ENCODE results near the gene ODF4. TPM values are rescaled to one million over a fixed set of nuclear protein-coding genes. Genes with fewer than 3 reads are reported as not detected.

The ODF4 gene
- total RNA-seq, 8 experiments from 2014 or later, result 0.25 TPM; not detected in 7

DNA sequence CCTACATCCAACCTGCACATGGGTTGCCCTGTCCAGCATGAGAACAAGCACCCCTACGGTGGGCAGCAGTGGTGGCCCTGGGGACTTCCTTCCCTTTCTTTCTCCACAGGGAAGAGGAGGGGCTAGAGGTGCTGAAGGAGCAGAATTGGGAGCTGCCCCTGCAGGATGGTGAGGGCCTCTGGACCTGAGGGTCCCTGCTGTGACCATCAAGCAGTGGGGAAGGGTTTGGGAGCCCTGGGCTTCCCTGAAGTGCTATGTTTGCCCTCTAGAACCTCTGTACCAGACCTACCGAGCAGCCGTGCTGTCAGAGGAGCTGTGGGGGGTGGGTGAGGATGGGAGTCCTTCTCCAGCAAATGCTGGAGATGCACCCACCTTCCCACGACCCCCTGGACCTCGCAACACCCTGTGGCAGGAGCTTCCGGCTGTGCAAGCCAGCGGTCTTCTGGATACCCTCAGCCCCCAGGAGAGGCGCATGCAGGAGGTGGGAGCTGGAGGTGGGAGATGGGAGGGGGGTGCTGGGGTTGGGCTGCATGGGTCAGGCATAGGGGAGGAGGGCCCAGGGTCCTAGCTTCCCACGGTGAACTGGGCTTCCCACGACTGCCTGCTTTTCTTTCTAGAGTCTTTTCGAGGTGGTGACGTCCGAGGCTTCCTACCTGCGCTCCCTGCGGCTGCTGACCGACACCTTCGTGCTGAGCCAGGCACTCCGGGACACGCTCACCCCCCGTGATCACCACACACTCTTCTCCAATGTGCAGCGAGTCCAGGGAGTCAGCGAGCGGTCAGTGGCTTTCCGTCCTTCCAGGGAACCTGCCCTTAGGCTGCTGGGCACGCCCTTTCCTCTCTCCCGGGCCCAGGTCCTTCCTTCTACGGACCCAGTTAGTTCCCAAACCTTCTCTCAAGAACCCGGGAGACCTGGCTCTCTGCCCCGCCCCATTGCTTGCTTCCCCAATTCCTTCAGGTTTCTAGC, 24.6 kb upstream of the ODF4 start:
- in situ Hi-C loops (cut with MboI; ENCODE audit: low pct_unique_long_range_greater_than_20kb in 2 of 9, low sequenced_read_pairs in 9 of 9, unreplicated experiment in 9 of 9), result no loop called here
- 0 to 37% (median 10%) methylated on average over 1 to 9 of the region's 29 CpGs; no CpG with 5 or more reads in 5 of the 10 experiments for WGBS, 10 experiments
- Histone ChIP-seq H3K4me1 (replicated peaks in 1 of 2) (peaks cover 6 to 9% of the 10 kb centered on the region in 2 donors), H3K27ac (no peak overlapping the region), H3K4me3 (peak overlapping the region in 3 of 5 donors; percentile 0 to 18 (median 8))
- ATAC-seq (replicated peaks in 6 of 8), result peak; percentile 46 to 93 (median 79)

DNA sequence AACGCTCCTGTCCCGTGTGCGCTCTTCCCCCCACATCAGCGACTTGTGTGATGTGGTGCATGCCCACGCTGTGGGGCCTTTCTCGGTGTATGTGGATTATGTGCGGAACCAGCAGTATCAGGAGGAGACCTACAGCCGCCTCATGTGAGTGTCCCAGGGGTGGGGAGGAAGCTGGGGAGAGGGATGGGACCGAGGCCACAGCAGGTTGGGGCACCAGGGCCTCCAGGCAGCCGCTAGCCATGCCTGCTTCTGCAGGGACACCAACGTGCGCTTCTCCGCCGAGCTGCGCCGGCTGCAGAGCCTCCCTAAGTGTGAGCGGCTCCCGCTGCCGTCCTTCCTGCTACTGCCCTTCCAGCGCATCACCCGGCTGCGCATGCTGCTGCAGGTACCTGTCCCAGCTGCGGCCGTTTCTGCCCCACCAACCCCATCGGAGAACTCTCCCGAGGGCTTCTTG, 23.8 kb upstream of the ODF4 start:
- ATAC-seq (replicated peaks in 6 of 8), result peak; percentile 29 to 72 (median 50)
- in situ Hi-C loops (cut with MboI; ENCODE audit: low pct_unique_long_range_greater_than_20kb in 2 of 9, low sequenced_read_pairs in 9 of 9, unreplicated experiment in 9 of 9), result no loop called here
- peak overlapping the region in 3 of 5 donors; percentile 0 to 18 (median 8) for H3K4me3 ChIP-seq
- H3K4me1 ChIP-seq (replicated peaks in 1 of 2), result peaks cover 6 to 9% of the 10 kb centered on the region in 2 donors
- 5 to 25% (median 17%) methylated on average over 4 to 9 of the region's 26 CpGs; no CpG with 5 or more reads in 7 of the 10 experiments for WGBS, 10 experiments
- H3K27ac ChIP-seq, result no peak overlapping the region

DNA sequence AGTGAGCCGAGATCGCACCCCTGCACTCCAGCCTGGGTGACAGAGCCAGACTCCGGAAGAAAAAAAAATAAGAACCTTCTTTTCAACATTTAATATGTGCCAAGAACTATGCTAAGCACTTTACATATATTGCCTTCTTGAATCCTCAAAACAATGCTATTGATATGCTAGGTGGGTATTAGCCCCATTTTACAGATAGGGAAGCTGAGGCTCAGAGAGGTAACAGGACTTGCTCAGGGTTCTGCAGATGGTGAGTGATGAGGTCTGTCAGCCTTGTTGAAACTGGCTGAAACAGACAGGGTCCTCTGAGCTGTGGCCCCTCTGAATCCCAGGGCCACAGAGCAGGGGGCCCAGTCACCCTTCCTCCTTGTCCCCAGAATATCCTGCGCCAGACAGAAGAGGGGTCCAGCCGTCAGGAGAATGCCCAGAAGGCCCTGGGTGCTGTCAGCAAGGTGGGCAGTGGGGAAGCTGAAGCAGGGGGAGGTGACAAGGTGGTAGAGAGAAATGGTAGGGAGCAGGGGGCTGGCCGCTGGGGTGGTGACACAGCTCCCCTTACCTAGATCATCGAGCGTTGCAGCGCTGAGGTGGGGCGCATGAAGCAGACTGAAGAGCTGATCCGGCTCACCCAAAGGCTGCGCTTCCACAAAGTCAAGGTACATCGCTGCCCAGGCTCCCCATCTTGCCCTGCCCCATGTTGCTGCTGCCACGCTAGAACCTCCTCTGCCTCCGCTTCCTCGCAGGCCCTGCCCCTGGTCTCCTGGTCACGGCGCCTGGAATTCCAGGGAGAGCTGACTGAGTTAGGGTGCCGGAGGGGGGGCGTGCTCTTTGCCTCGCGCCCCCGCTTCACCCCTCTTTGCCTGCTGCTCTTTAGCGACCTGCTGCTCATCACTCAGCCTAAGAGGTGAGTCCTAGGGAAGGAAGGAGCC, 21.4 kb upstream of the ODF4 start:
- no peak for ATAC-seq (replicated peaks in 6 of 8)
- Histone ChIP-seq H3K4me3 (no peak overlapping the region), H3K27ac (no peak overlapping the region), H3K4me1 (replicated peaks in 1 of 2) (peaks cover 6 to 9% of the 10 kb centered on the region in 2 donors)
- 50 to 91% (median 79%) methylated on average over 1 to 11 of the region's 24 CpGs; no CpG with 5 or more reads in 5 of the 10 experiments for WGBS, 10 experiments
- in situ Hi-C loops (cut with MboI; ENCODE audit: low pct_unique_long_range_greater_than_20kb in 2 of 9, low sequenced_read_pairs in 9 of 9, unreplicated experiment in 9 of 9), result no loop called here

DNA sequence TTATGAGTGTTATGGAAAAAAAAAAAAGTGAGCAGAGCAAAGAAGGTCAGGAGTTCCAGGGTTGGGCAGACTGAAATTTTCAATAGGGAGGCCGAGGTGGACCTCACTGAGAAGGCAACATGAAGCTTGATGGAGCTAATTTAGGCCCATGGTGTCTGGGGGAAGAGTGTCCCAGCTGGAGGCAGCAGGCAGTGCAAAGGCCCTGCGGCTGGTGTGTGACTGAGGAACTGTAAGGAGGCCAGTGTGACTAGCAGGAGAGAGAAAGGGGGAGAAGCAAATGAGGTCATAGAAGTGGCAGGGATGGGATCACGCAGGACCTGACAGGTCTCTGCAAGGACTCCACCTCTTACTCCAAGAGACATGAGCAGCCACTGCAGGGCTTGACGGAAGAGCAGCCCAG, 19.4 kb upstream of the ODF4 start:
- 0 to 100% (median 65%) methylated on average over 1 to 2 of the region's 4 CpGs; no CpG with 5 or more reads in 3 of the 10 experiments for WGBS, 10 experiments
- in situ Hi-C loops (cut with MboI; ENCODE audit: low pct_unique_long_range_greater_than_20kb in 2 of 9, low sequenced_read_pairs in 9 of 9, unreplicated experiment in 9 of 9), result no loop called here
- H3K27ac ChIP-seq, result no peak overlapping the region
- no peak overlapping the region for H3K4me3 ChIP-seq
- no peak for ATAC-seq (replicated peaks in 6 of 8)
- peaks cover 0 to 3% of the 10 kb centered on the region in 2 donors for H3K4me1 ChIP-seq (replicated peaks in 1 of 2)

DNA sequence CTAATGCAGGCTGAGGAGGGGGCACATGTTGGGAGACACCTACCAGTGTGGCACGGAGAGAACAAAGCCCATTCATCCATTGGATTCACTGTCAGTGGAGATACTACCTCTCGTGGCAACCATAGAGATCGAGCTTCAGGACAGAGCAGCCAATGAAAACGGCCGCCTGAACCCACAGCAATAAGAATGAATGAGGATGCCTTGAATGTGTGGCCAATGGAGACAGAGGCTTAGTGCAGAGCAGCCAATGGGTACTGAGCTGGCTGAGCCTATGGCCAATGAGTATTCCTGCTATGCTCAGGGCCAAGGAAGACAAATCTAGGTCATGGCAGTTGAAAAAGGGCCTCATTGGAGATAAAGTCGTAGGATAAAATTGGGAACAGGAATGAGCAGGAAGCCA, 18.6 kb upstream of the ODF4 start:
- ATAC-seq (replicated peaks in 6 of 8), result peak in 2 of 8 experiments; percentile 14 to 55
- WGBS, 10 experiments, result 20 to 100% (median 65%) methylated on average over 1 to 4 of the region's 6 CpGs; no CpG with 5 or more reads in 2 of the 10 experiments
- H3K4me3 ChIP-seq, result no peak overlapping the region
- in situ Hi-C loops (cut with MboI; ENCODE audit: low pct_unique_long_range_greater_than_20kb in 2 of 9, low sequenced_read_pairs in 9 of 9, unreplicated experiment in 9 of 9), result no loop called here
- H3K27ac ChIP-seq, result no peak overlapping the region
- H3K4me1 ChIP-seq (replicated peaks in 1 of 2), result no peaks in the 10 kb centered on the region

DNA sequence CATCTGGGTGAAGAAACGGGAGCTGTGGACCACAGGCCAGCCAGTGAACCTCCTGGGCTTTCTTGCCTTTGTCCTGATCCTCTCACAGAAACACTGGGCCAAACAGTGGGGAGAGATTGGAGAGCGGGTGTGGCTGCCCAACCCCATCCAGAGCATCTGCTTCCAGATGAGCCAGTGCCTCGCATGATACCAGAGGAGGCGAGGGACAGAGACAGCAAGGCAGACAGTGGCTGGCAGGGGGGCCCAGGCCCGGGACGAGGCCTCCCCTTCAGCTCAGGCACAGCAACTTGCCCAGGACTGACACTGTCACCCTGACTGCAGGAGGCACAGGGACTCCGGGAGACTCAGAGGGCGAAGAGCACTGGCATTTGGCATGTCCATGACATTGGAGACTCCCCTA, 17.6 kb upstream of the ODF4 start:
- no peak overlapping the region for H3K4me3 ChIP-seq
- H3K27ac ChIP-seq, result no peak overlapping the region
- in situ Hi-C loops (cut with MboI; ENCODE audit: low pct_unique_long_range_greater_than_20kb in 2 of 9, low sequenced_read_pairs in 9 of 9, unreplicated experiment in 9 of 9), result no loop called here
- ATAC-seq (replicated peaks in 6 of 8), result peak in 1 of 8 experiments; percentile 26
- H3K4me1 ChIP-seq (replicated peaks in 1 of 2), result no peaks in the 10 kb centered on the region
- 60 to 86% (median 72%) methylated on average over 1 to 5 of the region's 8 CpGs; no CpG with 5 or more reads in 6 of the 10 experiments for WGBS, 10 experiments

DNA sequence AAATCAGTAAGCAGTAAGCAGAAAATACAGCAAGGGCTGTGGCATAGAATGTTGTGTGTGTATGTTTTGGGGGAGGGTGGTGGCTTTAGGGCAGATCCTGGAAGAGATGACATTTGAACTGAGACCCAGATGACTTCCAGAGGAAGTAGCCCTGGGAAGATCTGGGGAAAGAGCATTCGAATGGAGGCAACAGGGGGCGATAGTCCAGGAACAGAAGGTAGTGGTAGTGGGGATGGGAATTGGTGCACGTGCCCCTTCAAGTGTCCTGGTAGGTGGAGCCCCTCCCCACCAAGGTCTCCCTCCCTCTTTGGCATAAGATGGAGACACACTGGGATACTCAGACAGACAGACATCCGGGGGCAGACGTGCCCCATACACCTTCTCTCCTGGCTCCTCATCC, 15.5 kb upstream of the ODF4 start:
- 40 to 100% (median 88%) methylated on average over 1 to 3 of the region's 5 CpGs; no CpG with 5 or more reads in 5 of the 10 experiments for WGBS, 10 experiments
- Histone ChIP-seq H3K4me1 (replicated peaks in 1 of 2) (no peaks in the 10 kb centered on the region), H3K4me3 (no peak overlapping the region), H3K27ac (no peak overlapping the region)
- no peak for ATAC-seq (replicated peaks in 6 of 8)
- in situ Hi-C loops (cut with MboI; ENCODE audit: low pct_unique_long_range_greater_than_20kb in 2 of 9, low sequenced_read_pairs in 9 of 9, unreplicated experiment in 9 of 9), result no loop called here

DNA sequence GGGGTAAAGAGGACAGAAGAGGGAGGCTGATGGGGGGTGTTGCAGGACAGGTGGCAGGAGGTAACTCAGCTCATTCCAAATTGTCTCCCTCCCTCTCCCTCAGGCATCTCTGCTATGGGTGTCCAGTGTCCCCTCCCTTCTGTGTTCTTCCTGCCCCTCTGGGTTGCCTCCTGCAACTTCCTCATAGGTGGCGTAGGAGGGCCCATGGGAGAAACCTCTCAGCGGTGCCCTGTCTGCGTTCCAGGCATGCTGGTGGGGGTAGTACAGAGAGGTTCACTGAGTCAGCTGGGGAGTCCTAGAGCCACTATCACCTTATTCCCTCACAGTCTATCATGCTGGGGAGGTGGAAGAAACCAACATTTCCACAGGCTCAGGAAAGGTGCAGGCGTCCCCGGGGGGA, 14.7 kb upstream of the ODF4 start:
- in situ Hi-C loops (cut with MboI; ENCODE audit: low pct_unique_long_range_greater_than_20kb in 2 of 9, low sequenced_read_pairs in 9 of 9, unreplicated experiment in 9 of 9), result no loop called here
- Histone ChIP-seq H3K4me1 (replicated peaks in 1 of 2) (no peaks in the 10 kb centered on the region), H3K27ac (no peak overlapping the region), H3K4me3 (no peak overlapping the region)
- WGBS, 10 experiments, result 63 to 80% (median 67%) methylated on average over 1 to 4 of the region's 5 CpGs; no CpG with 5 or more reads in 7 of the 10 experiments
- ATAC-seq (replicated peaks in 6 of 8), result no peak

DNA sequence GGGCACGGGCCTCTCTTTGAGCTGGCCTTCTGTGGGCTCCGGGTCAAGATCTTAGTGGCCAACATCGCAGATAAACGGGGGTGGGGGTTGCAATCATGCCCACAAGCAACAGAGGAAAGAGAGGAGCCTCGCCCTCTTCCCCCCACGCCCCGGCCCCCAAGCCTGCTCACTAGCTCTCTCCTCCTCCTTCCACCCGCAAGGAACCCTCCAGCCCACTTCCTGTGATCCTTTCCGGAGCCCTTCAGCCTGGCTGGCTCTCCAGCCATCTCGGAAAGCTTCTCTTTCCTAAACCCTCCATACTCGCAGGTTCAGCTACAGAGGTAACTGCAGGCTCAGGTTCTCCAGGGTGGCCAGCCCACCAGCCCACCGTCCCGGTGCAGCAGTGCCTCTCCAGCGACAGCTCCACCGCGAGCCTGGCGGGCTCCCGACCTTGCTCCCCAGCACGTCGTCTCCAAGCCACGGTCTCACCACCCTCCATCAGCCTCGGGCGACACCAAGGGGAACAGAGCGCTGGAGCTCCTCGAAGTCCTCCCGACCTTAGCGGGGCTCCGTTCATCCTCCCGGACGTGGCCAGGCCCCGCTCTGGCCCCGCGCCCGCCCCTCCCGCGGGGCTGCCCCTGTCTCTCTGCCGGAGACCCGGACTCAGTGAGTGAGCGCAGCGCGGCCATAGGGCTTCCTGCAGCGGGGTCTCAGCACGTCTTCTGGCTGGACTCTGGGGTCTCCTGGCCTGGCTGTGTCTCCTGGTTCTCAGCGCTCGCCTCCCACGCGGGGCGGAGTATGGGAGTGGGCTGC, 12.9 kb upstream of the ODF4 start:
- ATAC-seq (replicated peaks in 6 of 8), result peak; percentile 55 to 91 (median 70)
- in situ Hi-C loops (cut with MboI; ENCODE audit: low pct_unique_long_range_greater_than_20kb in 2 of 9, low sequenced_read_pairs in 9 of 9, unreplicated experiment in 9 of 9), result no loop called here
- WGBS, 10 experiments, result 20 to 50% (median 38%) methylated on average over 2 to 4 of the region's 48 CpGs; no CpG with 5 or more reads in 7 of the 10 experiments
- H3K27ac ChIP-seq, result no peak overlapping the region
- H3K4me3 ChIP-seq, result peak overlapping the region in 3 of 5 donors; percentile 3 to 14 (median 13)
- H3K4me1 ChIP-seq (replicated peaks in 1 of 2), result no peaks in the 10 kb centered on the region

DNA sequence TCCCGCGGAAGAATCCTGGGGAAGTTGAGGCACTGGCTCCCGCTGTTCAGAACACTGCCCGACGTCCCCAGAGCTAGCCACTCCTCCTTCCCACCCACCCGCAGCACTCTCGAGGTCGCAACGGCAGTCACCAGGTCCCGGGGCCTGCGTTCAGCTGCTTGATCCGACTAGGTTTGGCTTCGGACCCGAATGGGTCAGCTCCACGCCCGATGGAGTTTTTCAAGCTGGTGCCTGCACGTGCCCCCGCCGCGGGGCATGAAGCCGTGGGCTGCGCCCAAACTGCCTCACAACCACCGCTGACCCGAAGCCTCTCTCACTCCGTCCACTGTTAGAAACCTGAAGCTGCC, 12.4 kb upstream of the ODF4 start:
- no peaks in the 10 kb centered on the region for H3K4me1 ChIP-seq (replicated peaks in 1 of 2)
- peak overlapping the region in 2 of 5 donors; percentile 3 to 14 for H3K4me3 ChIP-seq
- 19 to 78% (median 60%) methylated on average over 1 to 11 of the region's 25 CpGs; no CpG with 5 or more reads in 5 of the 10 experiments for WGBS, 10 experiments
- H3K27ac ChIP-seq, result no peak overlapping the region
- in situ Hi-C loops (cut with MboI; ENCODE audit: low pct_unique_long_range_greater_than_20kb in 2 of 9, low sequenced_read_pairs in 9 of 9, unreplicated experiment in 9 of 9), result no loop called here
- ATAC-seq (replicated peaks in 6 of 8), result peak in 3 of 8 experiments; percentile 18 to 37 (median 34)

DNA sequence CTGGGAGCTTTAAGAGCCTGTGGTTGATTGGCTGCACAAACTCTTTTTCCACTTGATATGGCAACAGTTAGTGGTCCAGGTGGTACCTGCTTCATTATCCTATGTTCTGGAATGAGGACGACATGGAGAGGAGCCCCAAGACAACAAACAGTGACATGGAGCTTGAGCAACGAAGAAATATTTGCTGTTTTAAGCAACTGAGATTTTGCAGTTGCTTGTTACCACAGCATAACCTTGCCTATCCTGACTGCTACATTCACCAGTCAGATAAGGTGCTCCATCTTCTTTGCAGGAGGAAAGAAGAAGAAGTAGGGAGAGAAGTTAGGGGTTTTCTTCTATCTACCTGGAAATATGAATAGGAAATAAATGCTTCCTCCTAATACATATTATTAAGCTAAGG, 7.5 kb upstream of the ODF4 start:
- Histone ChIP-seq H3K4me1 (replicated peaks in 1 of 2) (no peaks in the 10 kb centered on the region), H3K4me3 (no peak overlapping the region), H3K27ac (no peak overlapping the region)
- no peak for ATAC-seq (replicated peaks in 6 of 8)
- in situ Hi-C loops (cut with MboI; ENCODE audit: low pct_unique_long_range_greater_than_20kb in 2 of 9, low sequenced_read_pairs in 9 of 9, unreplicated experiment in 9 of 9), result no loop called here
- 67 to 100% (median 86%) methylated on average over 1 to 2 of the region's 2 CpGs; no CpG with 5 or more reads in 5 of the 10 experiments for WGBS, 10 experiments

DNA sequence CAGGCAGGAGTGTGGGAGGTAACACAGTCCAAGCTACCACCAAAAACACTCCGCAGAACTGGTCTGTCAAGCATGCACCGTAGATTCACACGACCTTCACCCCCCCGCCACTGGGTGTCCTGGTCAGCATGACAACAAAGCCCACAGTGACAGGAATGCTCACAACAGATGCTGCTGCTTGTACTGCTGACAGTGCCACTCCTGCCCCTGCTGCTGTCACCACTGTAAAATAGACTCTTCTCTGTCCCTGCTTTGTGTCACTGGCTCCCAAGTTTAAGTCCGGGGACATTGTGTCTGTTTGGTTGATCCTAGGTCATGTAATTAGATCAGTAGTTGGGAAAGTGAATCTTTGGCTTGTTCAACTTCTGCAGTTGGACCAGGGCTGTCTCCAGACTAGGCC, 7.0 kb upstream of the ODF4 start:
- H3K4me1 ChIP-seq (replicated peaks in 1 of 2), result peaks cover 0 to 3% of the 10 kb centered on the region in 2 donors
- no peak overlapping the region for H3K4me3 ChIP-seq
- WGBS, 10 experiments, result 4 to 60% (median 19%) methylated on average over 1 to 4 of the region's 5 CpGs; no CpG with 5 or more reads in 6 of the 10 experiments
- ATAC-seq (replicated peaks in 6 of 8), result peak in 5 of 8 experiments; percentile 89 to 99 (median 92)
- no peak overlapping the region for H3K27ac ChIP-seq
- in situ Hi-C loops (cut with MboI; ENCODE audit: low pct_unique_long_range_greater_than_20kb in 2 of 9, low sequenced_read_pairs in 9 of 9, unreplicated experiment in 9 of 9), result no loop called here
